ENCODE data around the gene FADS1. TPM values are rescaled to one million over a fixed set of nuclear protein-coding genes. Genes with fewer than 3 reads are reported as not detected.

The FADS1 gene
- total and polyA plus RNA-seq, 2 of the 13 experiments (the other 11 are each of a cell fraction or from before 2014, with no cell fraction given), result 91.8 to 108 TPM

DNA sequence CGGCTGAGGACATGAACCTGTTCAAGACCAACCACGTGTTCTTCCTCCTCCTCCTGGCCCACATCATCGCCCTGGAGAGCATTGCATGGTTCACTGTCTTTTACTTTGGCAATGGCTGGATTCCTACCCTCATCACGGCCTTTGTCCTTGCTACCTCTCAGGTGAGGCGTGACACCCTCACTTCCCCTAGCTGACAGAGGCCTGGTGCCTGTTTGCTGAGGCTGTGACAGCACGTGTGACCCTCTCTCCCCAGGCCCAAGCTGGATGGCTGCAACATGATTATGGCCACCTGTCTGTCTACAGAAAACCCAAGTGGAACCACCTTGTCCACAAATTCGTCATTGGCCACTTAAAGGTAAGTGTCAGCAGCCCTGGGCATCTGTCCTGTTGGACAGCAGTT, 23.6 kb upstream of the FADS1 start (continued):
- TF ChIP-seq ZNF614 (CRISPR knock-in tag; IDR thresholded peaks at IDR 0.05; ENCODE audit: borderline replicate concordance) (no peak), ZNF367 (CRISPR knock-in tag; IDR thresholded peaks at IDR 0.05; ENCODE audit: borderline replicate concordance) (no peak), ETV6 (CRISPR knock-in tag; conservative IDR thresholded peaks at IDR 0.05) (no peak)
- TF ChIP-seq, protein P1, sequence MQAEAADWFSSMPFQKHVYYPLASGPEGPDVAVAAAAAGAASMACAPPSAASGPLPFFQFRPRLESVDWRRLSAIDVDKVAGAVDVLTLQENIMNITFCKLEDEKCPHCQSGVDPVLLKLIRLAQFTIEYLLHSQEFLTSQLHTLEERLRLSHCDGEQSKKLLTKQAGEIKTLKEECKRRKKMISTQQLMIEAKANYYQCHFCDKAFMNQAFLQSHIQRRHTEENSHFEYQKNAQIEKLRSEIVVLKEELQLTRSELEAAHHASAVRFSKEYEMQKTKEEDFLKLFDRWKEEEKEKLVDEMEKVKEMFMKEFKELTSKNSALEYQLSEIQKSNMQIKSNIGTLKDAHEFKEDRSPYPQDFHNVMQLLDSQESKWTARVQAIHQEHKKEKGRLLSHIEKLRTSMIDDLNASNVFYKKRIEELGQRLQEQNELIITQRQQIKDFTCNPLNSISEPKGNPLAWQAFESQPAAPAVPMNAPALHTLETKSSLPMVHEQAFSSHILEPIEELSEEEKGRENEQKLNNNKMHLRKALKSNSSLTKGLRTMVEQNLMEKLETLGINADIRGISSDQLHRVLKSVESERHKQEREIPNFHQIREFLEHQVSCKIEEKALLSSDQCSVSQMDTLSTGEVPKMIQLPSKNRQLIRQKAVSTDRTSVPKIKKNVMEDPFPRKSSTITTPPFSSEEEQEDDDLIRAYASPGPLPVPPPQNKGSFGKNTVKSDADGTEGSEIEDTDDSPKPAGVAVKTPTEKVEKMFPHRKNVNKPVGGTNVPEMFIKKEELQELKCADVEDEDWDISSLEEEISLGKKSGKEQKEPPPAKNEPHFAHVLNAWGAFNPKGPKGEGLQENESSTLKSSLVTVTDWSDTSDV (CRISPR knock-in tag; IDR thresholded peaks at IDR 0.05), result no peak
- TF ChIP-seq, protein P2, sequence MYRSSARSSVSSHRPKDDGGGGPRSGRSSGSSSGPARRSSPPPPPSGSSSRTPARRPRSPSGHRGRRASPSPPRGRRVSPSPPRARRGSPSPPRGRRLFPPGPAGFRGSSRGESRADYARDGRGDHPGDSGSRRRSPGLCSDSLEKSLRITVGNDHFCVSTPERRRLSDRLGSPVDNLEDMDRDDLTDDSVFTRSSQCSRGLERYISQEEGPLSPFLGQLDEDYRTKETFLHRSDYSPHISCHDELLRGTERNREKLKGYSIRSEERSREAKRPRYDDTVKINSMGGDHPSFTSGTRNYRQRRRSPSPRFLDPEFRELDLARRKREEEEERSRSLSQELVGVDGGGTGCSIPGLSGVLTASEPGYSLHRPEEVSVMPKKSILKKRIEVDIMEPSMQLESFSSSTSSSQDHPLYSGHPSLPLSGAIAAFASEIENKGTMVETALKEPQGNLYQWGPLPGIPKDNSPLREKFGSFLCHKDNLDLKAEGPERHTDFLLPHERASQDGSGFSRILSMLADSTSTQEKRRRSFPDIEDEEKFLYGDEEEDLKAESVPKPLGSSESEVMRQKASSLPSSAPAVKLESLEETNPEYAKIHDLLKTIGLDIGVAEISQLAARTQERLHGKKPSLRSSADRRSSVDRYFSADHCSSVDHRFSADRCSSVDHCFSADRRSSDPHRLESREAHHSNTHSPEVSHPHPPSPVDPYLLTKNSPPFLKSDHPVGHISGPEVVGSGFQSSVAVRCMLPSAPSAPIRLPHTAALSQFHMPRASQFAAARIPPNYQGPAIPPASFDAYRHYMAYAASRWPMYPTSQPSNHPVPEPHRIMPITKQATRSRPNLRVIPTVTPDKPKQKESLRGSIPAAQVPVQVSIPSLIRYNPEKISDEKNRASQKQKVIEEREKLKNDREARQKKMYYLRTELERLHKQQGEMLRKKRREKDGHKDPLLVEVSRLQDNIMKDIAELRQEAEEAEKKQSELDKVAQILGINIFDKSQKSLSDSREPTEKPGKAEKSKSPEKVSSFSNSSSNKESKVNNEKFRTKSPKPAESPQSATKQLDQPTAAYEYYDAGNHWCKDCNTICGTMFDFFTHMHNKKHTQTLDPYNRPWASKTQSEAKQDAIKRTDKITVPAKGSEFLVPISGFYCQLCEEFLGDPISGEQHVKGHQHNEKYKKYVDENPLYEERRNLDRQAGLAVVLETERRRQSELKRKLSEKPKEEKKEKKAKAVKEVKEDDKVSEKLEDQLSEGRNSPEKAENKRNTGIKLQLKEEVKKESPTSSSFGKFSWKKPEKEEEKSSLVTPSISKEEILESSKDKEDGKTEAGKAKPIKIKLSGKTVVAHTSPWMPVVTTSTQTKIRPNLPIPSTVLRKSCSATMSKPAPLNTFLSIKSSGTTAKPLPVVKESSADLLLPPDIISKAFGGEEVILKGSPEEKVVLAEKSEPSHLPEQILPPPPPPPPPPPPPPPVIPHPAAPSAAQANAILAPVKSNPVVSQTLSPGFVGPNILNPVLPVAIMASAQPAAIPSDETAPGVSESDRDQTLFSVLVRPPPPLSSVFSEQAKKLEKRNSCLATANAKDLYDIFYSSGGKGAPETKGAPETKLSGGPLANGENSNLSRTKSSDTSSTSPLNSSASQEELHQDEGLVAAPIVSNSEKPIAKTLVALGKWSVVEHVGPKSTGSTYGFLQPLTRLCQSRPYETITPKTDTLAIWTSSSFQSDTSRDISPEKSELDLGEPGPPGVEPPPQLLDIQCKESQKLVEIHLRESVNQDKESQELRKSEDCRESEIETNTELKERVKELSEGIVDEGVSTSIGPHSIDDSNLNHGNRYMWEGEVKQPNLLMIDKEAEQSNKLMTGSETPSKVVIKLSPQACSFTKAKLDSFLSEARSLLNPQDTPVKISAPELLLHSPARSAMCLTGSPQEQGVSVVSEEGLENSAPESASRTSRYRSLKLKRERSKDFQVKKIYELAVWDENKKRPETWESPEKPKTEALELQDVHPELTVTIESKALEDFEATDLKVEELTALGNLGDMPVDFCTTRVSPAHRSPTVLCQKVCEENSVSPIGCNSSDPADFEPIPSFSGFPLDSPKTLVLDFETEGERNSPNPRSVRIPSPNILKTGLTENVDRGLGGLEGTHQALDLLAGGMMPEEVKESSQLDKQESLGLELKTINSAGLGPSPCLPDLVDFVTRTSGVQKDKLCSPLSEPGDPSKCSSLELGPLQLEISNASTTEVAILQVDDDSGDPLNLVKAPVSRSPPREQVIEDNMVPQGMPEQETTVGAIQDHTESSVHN (CRISPR knock-in tag; IDR thresholded peaks at IDR 0.05), result no peak
- TF ChIP-seq, protein P3, sequence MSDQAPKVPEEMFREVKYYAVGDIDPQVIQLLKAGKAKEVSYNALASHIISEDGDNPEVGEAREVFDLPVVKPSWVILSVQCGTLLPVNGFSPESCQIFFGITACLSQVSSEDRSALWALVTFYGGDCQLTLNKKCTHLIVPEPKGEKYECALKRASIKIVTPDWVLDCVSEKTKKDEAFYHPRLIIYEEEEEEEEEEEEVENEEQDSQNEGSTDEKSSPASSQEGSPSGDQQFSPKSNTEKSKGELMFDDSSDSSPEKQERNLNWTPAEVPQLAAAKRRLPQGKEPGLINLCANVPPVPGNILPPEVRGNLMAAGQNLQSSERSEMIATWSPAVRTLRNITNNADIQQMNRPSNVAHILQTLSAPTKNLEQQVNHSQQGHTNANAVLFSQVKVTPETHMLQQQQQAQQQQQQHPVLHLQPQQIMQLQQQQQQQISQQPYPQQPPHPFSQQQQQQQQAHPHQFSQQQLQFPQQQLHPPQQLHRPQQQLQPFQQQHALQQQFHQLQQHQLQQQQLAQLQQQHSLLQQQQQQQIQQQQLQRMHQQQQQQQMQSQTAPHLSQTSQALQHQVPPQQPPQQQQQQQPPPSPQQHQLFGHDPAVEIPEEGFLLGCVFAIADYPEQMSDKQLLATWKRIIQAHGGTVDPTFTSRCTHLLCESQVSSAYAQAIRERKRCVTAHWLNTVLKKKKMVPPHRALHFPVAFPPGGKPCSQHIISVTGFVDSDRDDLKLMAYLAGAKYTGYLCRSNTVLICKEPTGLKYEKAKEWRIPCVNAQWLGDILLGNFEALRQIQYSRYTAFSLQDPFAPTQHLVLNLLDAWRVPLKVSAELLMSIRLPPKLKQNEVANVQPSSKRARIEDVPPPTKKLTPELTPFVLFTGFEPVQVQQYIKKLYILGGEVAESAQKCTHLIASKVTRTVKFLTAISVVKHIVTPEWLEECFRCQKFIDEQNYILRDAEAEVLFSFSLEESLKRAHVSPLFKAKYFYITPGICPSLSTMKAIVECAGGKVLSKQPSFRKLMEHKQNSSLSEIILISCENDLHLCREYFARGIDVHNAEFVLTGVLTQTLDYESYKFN (CRISPR knock-in tag; conservative IDR thresholded peaks at IDR 0.05), result no peak

Measured in HepG2 (cell line).